Right lobe of liver (tissue), 4 donors: ENCODE data around the gene ASPG.

ENCODE experiments used
- CTCF ChIP-seq, 4 donors: fragments of 200-600 bp in 3 of 4; fragments of 450-650 bp in 1 of 4; IDR thresholded peaks; one replicate each; pipeline versions ENCODE4 v1.5.1 to v1.8.0; 2016 to 2022; ENCODE audit warnings: antibody characterized with exemption in 4 of 4, mild to moderate bottlenecking in 2 of 4
- POLR2A ChIP-seq: fragments of 450-650 bp; IDR thresholded peaks from one replicate; pipeline ENCODE4 v1.6.1; 2017; ENCODE audit warnings: antibody characterized with exemption, mild to moderate bottlenecking
- donor health status: DM: no; HTN: no; CAD: no.
- donor health status: DM: no; HTN: no; CAD: no.
- donor health status: DM: no; HTN: yes; CAD: no.

- no peak for TF ChIP-seq CTCF (IDR thresholded peaks at IDR 0.05)
- no peak for TF ChIP-seq POLR2A
Measured at GRCh38 chr14:104146651-104147345, 61.3 kb downstream of the ASPG start.
